Right lobe of liver (tissue), 6 donors: ENCODE data around the gene TRAPPC6A. TPM values are rescaled to one million over a fixed set of nuclear protein-coding genes. Genes with fewer than 3 reads are reported as not detected.

Experiments used
- ATAC-seq, 4 donors: fragments of 200-7000 bp; cut with Tn5 transposase; one replicate each; pipeline ENCODE4 v1.9.1; 2020; ENCODE audit warnings: mild to moderate bottlenecking in 4 of 4, moderate library complexity in 4 of 4
- DNase-seq, 3 donors: peaks; one replicate each; pipeline ENCODE4 v3.0.0-alpha.2; 2020
- H3K27ac ChIP-seq, 3 donors: fragments of 200-600 bp; one replicate each; pipeline ENCODE4 v1.8.0; 2022
- H3K27me3 ChIP-seq, 2 donors: fragments of 200-600 bp; one replicate each; pipeline ENCODE4 v1.8.0; 2022
- H3K36me3 ChIP-seq, 4 donors: fragments of 200-600 bp; sonication (generic) in 1 of 4; one replicate each; pipeline versions ENCODE4 v1.5.1 to v1.8.0; 2017 to 2022; ENCODE audit warnings: control low read depth in 1 of 4
- H3K4me1 ChIP-seq, 4 donors: fragments of 200-600 bp; sonication (generic) in 1 of 4; one replicate each; pipeline versions ENCODE4 v1.5.1 to v1.8.0; 2017 to 2022; ENCODE audit warnings: control low read depth in 1 of 4
- H3K4me3 ChIP-seq, 3 donors: fragments of 200-600 bp; one replicate each; pipeline ENCODE4 v1.8.0; 2022
- H3K9me3 ChIP-seq, 4 donors: fragments of 200-600 bp; sonication (generic) in 1 of 4; one replicate each; pipeline versions ENCODE4 v1.5.1 to v1.8.0; 2017 to 2022; ENCODE audit warnings: control low read depth in 1 of 4
- CTCF ChIP-seq, 4 donors: fragments of 200-600 bp in 3 of 4; fragments of 450-650 bp in 1 of 4; IDR thresholded peaks; one replicate each; pipeline versions ENCODE4 v1.5.1 to v1.8.0; 2016 to 2022; ENCODE audit warnings: antibody characterized with exemption in 4 of 4, mild to moderate bottlenecking in 2 of 4
- POLR2A ChIP-seq: fragments of 450-650 bp; IDR thresholded peaks from one replicate; pipeline ENCODE4 v1.6.1; 2017; ENCODE audit warnings: antibody characterized with exemption, mild to moderate bottlenecking
- WGBS: methylation state at CpG from one replicate; pipeline ENCODE4 v1.1.6; 2018; ENCODE audit warnings: low coverage, low lambda C conversion rate; ENCODE audit not compliant: insufficient coverage; ENCODE audit errors: missing lambda C conversion rate; 5-methylcytosine and 5-hydroxymethylcytosine counted together
- intact Hi-C, 2 donors: fragments of 100-400 bp; cut with DNase I; formaldehyde crosslinking; loops; one replicate each; pipeline versions ENCODE4 v1.11.2 to v1.14.1; 2022
- total RNA-seq, 6 experiments: library from RNA; depleted of rRNA in 2 of 6; stranded (reverse); fragments of >200 nt in 2 of 6; fragmentation: NEBNext Ultra II Directional in 3 of 6; extraction: Animal tissue kit (Norgen Biotek cat#: 25700) in 3 of 6; gene quantifications; one replicate each; pipeline versions ENCODE4 v1.1.0 to v1.2.4, GENCODE V29; 2016 to 2023
- donor health status: DM: no; HTN: yes; CAD: no.
- donor health status: DM: no; HTN: no; CAD: no.
- donor health status: DM: no; HTN: no; CAD: no.
- donor health status: DM: no; HTN: yes; CAD: no.
- donor health status: DM: no; HTN: yes; CAD: no.

The TRAPPC6A gene
- total RNA-seq, 6 experiments from 2014 or later, result 13.1 to 33.3 (median 23.7) TPM

GRCh38 chr19:45218911-45219743, 41.1 kb upstream of the TRAPPC6A start:
- H3K4me1 ChIP-seq, result no peaks in the 10 kb centered on the region
- no peaks in the 10 kb centered on the region for H3K27me3 ChIP-seq
- H3K4me3 ChIP-seq, result no peak overlapping the region
- H3K9me3 ChIP-seq, result no peaks in the 10 kb centered on the region
- WGBS, result 45% methylated on average over 11 of the region's 18 CpGs
- no peak for ATAC-seq
- TF ChIP-seq CTCF (IDR thresholded peaks at IDR 0.05) (no peak), POLR2A (no peak)
- DNase-seq, result no peak
- no peaks in the 10 kb centered on the region for H3K36me3 ChIP-seq
- no peak overlapping the region for H3K27ac ChIP-seq
- intact Hi-C loops, result no loop called here

- intact Hi-C loops, result no loop called here
- no peak overlapping the region for H3K4me3 ChIP-seq
- WGBS, result 47% methylated on average over 4 of the region's 4 CpGs
- TF ChIP-seq CTCF (IDR thresholded peaks at IDR 0.05), result no peak
- no peak for TF ChIP-seq POLR2A
- H3K27me3 ChIP-seq, result no peaks in the 10 kb centered on the region
- no peaks in the 10 kb centered on the region for H3K4me1 ChIP-seq
- DNase-seq, result no peak
- no peaks in the 10 kb centered on the region for H3K9me3 ChIP-seq
- no peak for ATAC-seq
- H3K36me3 ChIP-seq, result no peaks in the 10 kb centered on the region
- no peak overlapping the region for H3K27ac ChIP-seq
Measured at GRCh38 chr19:45218426-45218825, 40.4 kb upstream of the TRAPPC6A start.

DNA sequence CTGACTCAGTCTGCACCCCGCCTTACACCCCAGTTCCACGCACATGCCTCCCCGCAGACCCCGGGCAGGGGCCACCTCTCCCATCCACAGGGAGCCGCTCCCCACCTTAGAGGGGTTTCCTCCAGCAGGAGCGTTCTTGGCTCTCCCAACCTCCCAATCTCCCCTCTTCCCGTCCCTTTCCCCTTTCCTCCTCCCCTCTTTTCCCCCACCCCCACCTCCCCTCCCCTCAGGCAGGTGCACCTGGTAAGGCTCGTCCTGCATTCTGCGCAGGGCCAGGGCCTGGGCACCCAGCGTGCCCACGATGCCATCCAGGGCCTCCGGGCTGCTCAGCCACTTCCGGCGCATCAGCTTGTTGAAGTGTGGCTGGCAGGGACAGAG, 39.9 kb upstream of the TRAPPC6A start:
- TF ChIP-seq CTCF (IDR thresholded peaks at IDR 0.05), result no peak
- no peak for TF ChIP-seq POLR2A
- no peaks in the 10 kb centered on the region for H3K4me1 ChIP-seq
- DNase-seq (no peak), ATAC-seq (no peak)
- 21% methylated on average over 12 of the region's 14 CpGs for WGBS
- no peak overlapping the region for H3K4me3 ChIP-seq
- no peaks in the 10 kb centered on the region for H3K36me3 ChIP-seq
- no peaks in the 10 kb centered on the region for H3K27me3 ChIP-seq
- intact Hi-C loops, result no loop called here
- no peaks in the 10 kb centered on the region for H3K9me3 ChIP-seq
- H3K27ac ChIP-seq, result no peak overlapping the region

GRCh38 chr19:45217193-45217956, 39.3 kb upstream of the TRAPPC6A start:
- WGBS, result 21% methylated on average over 14 of the region's 46 CpGs

More at GRCh38 chr19:45217193-45217956, 39.3 kb upstream of the TRAPPC6A start:
- no peaks in the 10 kb centered on the region for H3K27me3 ChIP-seq
- H3K4me1 ChIP-seq, result no peaks in the 10 kb centered on the region
- DNase-seq (no peak), ATAC-seq (peak in 1 of 4 donors; percentile 9)
- no peaks in the 10 kb centered on the region for H3K9me3 ChIP-seq
- no peak overlapping the region for H3K4me3 ChIP-seq
- no peak for TF ChIP-seq POLR2A
- no peak for TF ChIP-seq CTCF (IDR thresholded peaks at IDR 0.05)
- H3K36me3 ChIP-seq, result no peaks in the 10 kb centered on the region
- H3K27ac ChIP-seq, result no peak overlapping the region
- intact Hi-C loops, result no loop called here
